ENCODE data around the gene NME3.

The NME3 gene

GRCh38 chr16:1775006-1775845, 3.9 kb upstream of the NME3 start:
- TF ChIP-seq ZFX (IDR thresholded peaks at IDR 0.05) (no peak), CTCF (conservative IDR thresholded peaks at IDR 0.05) (no peak)
- peak overlapping the region; percentile 94; the same call in 1 of the 2 replicates for H3K27ac ChIP-seq

GRCh38 chr16:1774448-1774780, 3.1 kb upstream of the NME3 start:
- H3K27ac ChIP-seq: peak overlapping the region; percentile 94

GRCh38 chr16:1773703-1774447, 2.5 kb upstream of the NME3 start:
- peak overlapping the region; percentile 94 for H3K27ac ChIP-seq
- TF ChIP-seq ZFX (IDR thresholded peaks at IDR 0.05) (no peak; the same call in 1 of the 2 replicates), CTCF (conservative IDR thresholded peaks at IDR 0.05) (peak; percentile 57; the same call in 1 of the 2 replicates)

More at GRCh38 chr16:1774448-1774780, 3.1 kb upstream of the NME3 start:
- TF ChIP-seq ZFX (IDR thresholded peaks at IDR 0.05): no peak
- TF ChIP-seq CTCF (conservative IDR thresholded peaks at IDR 0.05): no peak

- peak within 1 kb of the TSS; percentile 94 for H3K27ac ChIP-seq
- peak; percentile 94 for TF ChIP-seq CTCF (conservative IDR thresholded peaks at IDR 0.05)
- peak; percentile 83 for TF ChIP-seq ZFX (IDR thresholded peaks at IDR 0.05)
Measured at GRCh38 chr16:1772908-1773702, 1.8 kb upstream of the NME3 start, which contains the start of gene MRPS34. Gene MRPS34 (minus strand): TSS chr16:1773134. CDS start chr16:1773119, 15 bp downstream.

GRCh38 chr16:1772362-1772907, 1.1 kb upstream of the NME3 start, which contains the start of gene EME2:
Gene EME2 (plus strand): TSS chr16:1772810. CDS start chr16:1773228, 418 bp downstream.
- no peak for TF ChIP-seq CTCF (conservative IDR thresholded peaks at IDR 0.05)
- no peak for TF ChIP-seq ZFX (IDR thresholded peaks at IDR 0.05)
- H3K27ac ChIP-seq: peak within 1 kb of the TSS; percentile 94

- H3K27ac ChIP-seq: peak overlapping the region; percentile 94
- TF ChIP-seq CTCF (conservative IDR thresholded peaks at IDR 0.05) (no peak), ZFX (IDR thresholded peaks at IDR 0.05) (no peak)
Measured at GRCh38 chr16:1771864-1772361, 570 bp upstream of the NME3 start.
